H9 (cell line): ENCODE data around the gene CHADL. TPM values are rescaled to one million over a fixed set of nuclear protein-coding genes. Genes with fewer than 3 reads are reported as not detected.

ENCODE experiments used
- DNase-seq: peaks from one replicate; pipeline ENCODE4 v3.0.0-alpha.2; 2017
- H2AFZ ChIP-seq: one replicate; pipeline ENCODE4 v1.6.1; 2013; ENCODE audit warnings: mild to moderate bottlenecking, low read length, control low read depth, moderate library complexity
- H2AK5ac ChIP-seq: 2 replicates; pipeline ENCODE4 v1.6.1; 2013; ENCODE audit warnings: low read length, control low read depth, mixed read lengths; ENCODE audit not compliant: insufficient read length
- H2BK120ac ChIP-seq: one replicate; pipeline ENCODE4 v1.6.1; 2013; ENCODE audit warnings: low read depth, mild to moderate bottlenecking, low read length, control low read depth, inconsistent platforms; ENCODE audit not compliant: poor library complexity, severe bottlenecking
- H2BK12ac ChIP-seq: 2 replicates; pipeline ENCODE4 v1.6.1; 2013; ENCODE audit warnings: low read length, control low read depth, mixed read lengths, low read depth; ENCODE audit not compliant: insufficient read length
- H2BK15ac ChIP-seq: 2 replicates; pipeline ENCODE4 v1.6.1; 2013; ENCODE audit warnings: low read depth, low read length, control low read depth
- H2BK20ac ChIP-seq: one replicate; pipeline ENCODE4 v1.6.1; 2013; ENCODE audit warnings: low read depth, mild to moderate bottlenecking, low read length, control low read depth, inconsistent platforms; ENCODE audit not compliant: poor library complexity, severe bottlenecking
- H2BK5ac ChIP-seq: 2 replicates; pipeline ENCODE4 v1.6.1; 2013; ENCODE audit warnings: low read length, control low read depth, mixed read lengths; ENCODE audit not compliant: insufficient read length
- H3K14ac ChIP-seq: 2 replicates; pipeline ENCODE4 v1.6.1; 2013; ENCODE audit warnings: low read length, control low read depth; ENCODE audit not compliant: insufficient read depth
- H3K18ac ChIP-seq: 2 replicates; pipeline ENCODE4 v1.6.1; 2013; ENCODE audit warnings: low read depth, mild to moderate bottlenecking, mixed read lengths, low read length, control low read depth; ENCODE audit not compliant: insufficient read length
- H3K23ac ChIP-seq: 2 replicates; pipeline ENCODE4 v1.6.1; 2013; ENCODE audit warnings: low read length, control low read depth, mixed read lengths, low read depth; ENCODE audit not compliant: insufficient read length
- H3K23me2 ChIP-seq: 2 replicates; pipeline ENCODE4 v1.6.1; 2013; ENCODE audit warnings: low read depth, mild to moderate bottlenecking, mixed read lengths, low read length, control low read depth; ENCODE audit not compliant: insufficient read length, poor library complexity, severe bottlenecking
- H3K27ac ChIP-seq: 2 replicates; pipeline ENCODE4 v1.5.1; 2013; ENCODE audit warnings: low read length, control low read depth, mixed read lengths, low read depth; ENCODE audit not compliant: insufficient read length
- H3K27me3 ChIP-seq: 2 replicates; pipeline ENCODE4 v1.6.1; 2013; ENCODE audit warnings: low read length, control low read depth, inconsistent platforms; ENCODE audit not compliant: insufficient read depth
- H3K4ac ChIP-seq: 2 replicates; pipeline ENCODE4 v1.6.1; 2013; ENCODE audit warnings: low read depth, mild to moderate bottlenecking, control low read depth, inconsistent platforms, low read length, moderate library complexity
- H3K4me1 ChIP-seq: 2 replicates; pipeline ENCODE4 v1.6.1; 2013; ENCODE audit warnings: low read length, control low read depth, inconsistent platforms; ENCODE audit not compliant: insufficient read depth
- H3K4me2 ChIP-seq: 2 replicates; pipeline ENCODE4 v1.6.1; 2013; ENCODE audit warnings: low read length, control low read depth, mixed read lengths; ENCODE audit not compliant: insufficient read length, insufficient read depth
- H3K56ac ChIP-seq: 2 replicates; pipeline ENCODE4 v1.6.1; 2013; ENCODE audit warnings: low read depth, mild to moderate bottlenecking, mixed read lengths, low read length, control low read depth; ENCODE audit not compliant: insufficient read length
- H3K79me1 ChIP-seq: 2 replicates; pipeline ENCODE4 v1.6.1; 2013; ENCODE audit warnings: low read depth, mild to moderate bottlenecking, moderate library complexity, low read length, control low read depth, inconsistent platforms; ENCODE audit not compliant: insufficient read depth, poor library complexity, severe bottlenecking
- H3K79me2 ChIP-seq: 2 replicates; pipeline ENCODE4 v1.6.1; 2013; ENCODE audit warnings: low read length, control low read depth, inconsistent platforms; ENCODE audit not compliant: insufficient read depth
- H3K9ac ChIP-seq: 2 replicates; pipeline ENCODE4 v1.6.1; 2013; ENCODE audit warnings: low read length, control low read depth, mixed read lengths; ENCODE audit not compliant: insufficient read length; ENCODE audit errors: extremely low read depth
- H3K9me3 ChIP-seq: one replicate; pipeline ENCODE4 v1.6.1; 2013; ENCODE audit warnings: low read depth, low read length, inconsistent platforms; ENCODE audit not compliant: control insufficient read depth
- H3T11ph ChIP-seq: one replicate; pipeline ENCODE4 v1.6.1; 2013; ENCODE audit warnings: mild to moderate bottlenecking, low read length, control low read depth, inconsistent platforms
- H4K20me1 ChIP-seq: one replicate; pipeline ENCODE4 v1.6.1; 2013; ENCODE audit not compliant: control insufficient read depth, insufficient read length, insufficient read depth
- H4K5ac ChIP-seq: 2 replicates; pipeline ENCODE4 v1.6.1; 2013; ENCODE audit warnings: low read depth, mild to moderate bottlenecking, mixed read lengths, low read length, control low read depth; ENCODE audit not compliant: insufficient read length
- H4K8ac ChIP-seq: replicated peaks from 2 replicates; pipeline ENCODE4 v1.6.1; 2013; ENCODE audit warnings: low read length, control low read depth, mixed read lengths, low read depth; ENCODE audit not compliant: insufficient read length
- H4K91ac ChIP-seq: 2 replicates; pipeline ENCODE4 v1.6.1; 2013; ENCODE audit warnings: low read depth, mild to moderate bottlenecking, moderate library complexity, mixed read lengths, low read length, control low read depth; ENCODE audit not compliant: insufficient read length
- H3K27ac Mint-ChIP-seq, 3 experiments: 2 replicates in 2 of 3; 3 replicates in 1 of 3; pipeline ENCODE4 v1.8.0; 2020 to 2021; ENCODE audit warnings: mixed read lengths in 3 of 3, mild to moderate bottlenecking in 1 of 3, moderate library complexity in 1 of 3
- H3K27me3 Mint-ChIP-seq: 2 replicates; pipeline ENCODE4 v1.8.0; 2021; ENCODE audit warnings: low read depth, mild to moderate bottlenecking, moderate library complexity, mixed read lengths
- H3K36me3 Mint-ChIP-seq, 3 experiments: 2 replicates in 2 of 3; 3 replicates in 1 of 3; pipeline ENCODE4 v1.8.0; 2020 to 2021; ENCODE audit warnings: low read depth in 3 of 3, mixed read lengths in 3 of 3; ENCODE audit not compliant: insufficient read depth in 1 of 3
- H3K4me1 Mint-ChIP-seq, 2 experiments: 2 replicates each; pipeline ENCODE4 v1.8.0; 2020; ENCODE audit warnings: mixed read lengths in 2 of 2
- H3K4me3 Mint-ChIP-seq, 2 experiments: 2 replicates in 1 of 2; 3 replicates in 1 of 2; pipeline ENCODE4 v1.8.0; 2020 to 2021; ENCODE audit warnings: mild to moderate bottlenecking in 2 of 2, mixed read lengths in 2 of 2, moderate library complexity in 1 of 2
- H3K9me3 Mint-ChIP-seq, 2 experiments: 2 replicates in 1 of 2; 3 replicates in 1 of 2; pipeline ENCODE4 v1.8.0; 2020; ENCODE audit warnings: mild to moderate bottlenecking in 2 of 2, mixed read lengths in 2 of 2, moderate library complexity in 1 of 2
- CTCF ChIP-seq: fragments of 200-600 bp; sonication (generic); conservative IDR thresholded peaks from 3 replicates; pipeline ENCODE4 v1.8.0; 2021; ENCODE audit warnings: antibody characterized with exemption, mild to moderate bottlenecking
- WGBS: extraction: QIAGEN DNeasy Blood & Tissue Kit; methylation state at CpG from one replicate; pipeline ENCODE4 v1.1.7; 2013; ENCODE audit warnings: missing lambda C conversion rate, low lambda C conversion rate, mixed read lengths; ENCODE audit not compliant: insufficient read length; ENCODE audit errors: extremely low coverage; 5-methylcytosine and 5-hydroxymethylcytosine counted together
- total RNA-seq: library from RNA; stranded (reverse); gene quantifications from 2 replicates; pipeline ENCODE4 v1.2.1, GENCODE V29; 2021

CHADL gene
- total RNA-seq, 1 experiment from 2014 or later = 1.6 TPM

DNA sequence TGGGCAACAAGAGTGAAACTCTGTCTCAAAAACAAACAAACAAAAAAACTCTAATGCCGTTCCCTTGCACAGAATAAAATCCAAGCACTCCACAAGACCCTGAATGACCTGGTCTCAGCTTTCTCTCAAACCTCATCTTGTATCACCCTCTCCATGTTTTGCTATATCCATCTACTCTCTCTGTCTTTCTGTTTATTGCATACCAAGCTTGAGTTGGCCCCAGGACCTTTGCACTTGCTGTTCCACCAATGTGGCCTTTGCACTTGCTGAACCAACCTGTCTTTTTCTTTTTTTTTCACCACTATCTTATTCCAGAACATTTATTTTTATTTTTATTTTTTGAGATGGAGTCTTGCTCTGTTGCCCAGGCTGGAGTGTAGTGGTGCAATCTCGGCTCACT lies 37.6 kb downstream of the CHADL start:
- Histone ChIP-seq H2BK12ac (no peak overlapping the region), H3K4ac (no peak overlapping the region), H3K4me1 (no peaks in the 10 kb centered on the region), H3K56ac (no peak overlapping the region), H3K4me2 (no peak overlapping the region), H3K9me3 (no peaks in the 10 kb centered on the region), H3T11ph (no peak overlapping the region), H2BK5ac (no peak overlapping the region), H3K9ac (no peak overlapping the region), H3K14ac (no peak overlapping the region), H3K27me3 (no peaks in the 10 kb centered on the region; the same call in 1 of the 2 replicates), H3K79me2 (no peaks in the 10 kb centered on the region; the same call in 1 of the 2 replicates), H4K20me1 (no peaks in the 10 kb centered on the region), H2AK5ac (no peak overlapping the region), H4K5ac (no peak overlapping the region), H4K8ac (no peak overlapping the region), H3K23ac (no peak overlapping the region), H2AFZ (no peak overlapping the region), H3K79me1 (no peaks in the 10 kb centered on the region), H3K27ac (no peak overlapping the region), H3K23me2 (peaks cover 11% of the 10 kb centered on the region), H3K18ac (no peak overlapping the region), H2BK15ac (no peak overlapping the region), H4K91ac (no peak overlapping the region), H2BK20ac (no peak overlapping the region), H2BK120ac (no peak overlapping the region)
- TF ChIP-seq CTCF = no peak
- no CpG with 5 or more reads among the region's 2 CpGs for WGBS
- no peak overlapping the region for H3K27ac Mint-ChIP-seq
- DNase-seq = no peak
- H3K36me3 Mint-ChIP-seq = 0 out of 7 replicates have a peak, but pooled peaks cover 0 to 2% (median 0%) of the 10 kb centered on the region in 3 experiments
- peaks cover 5 to 19% of the 10 kb centered on the region in 2 experiments for H3K4me1 Mint-ChIP-seq
- H3K27me3 Mint-ChIP-seq = peaks cover 39% of the 10 kb centered on the region
- no peaks in the 10 kb centered on the region; a peak in 2 of 5 replicates for H3K9me3 Mint-ChIP-seq
- H3K4me3 Mint-ChIP-seq = no peak overlapping the region
